IMR-90 (cell line): ENCODE results near the gene MAOB. TPM values are rescaled to one million over a fixed set of nuclear protein-coding genes. Genes with fewer than 3 reads are reported as not detected.

Experiments used
- ATAC-seq: fragments of 200-7000 bp; cut with Tn5 transposase; 2 replicates; pipeline ENCODE4 v1.9.1; 2020; ENCODE audit warnings: low read depth, mild to moderate bottlenecking, moderate library complexity
- BruUV-seq: library from RNA; stranded (reverse); fragments of 400-500 nt; replicated peaks from 2 replicates; lab custom pipeline; 2021; lab: Mats Ljungman, UMichigan
- CTCF ChIA-PET: fragments of 300-600 bp; formaldehyde crosslinking; extraction: SDS; loops from one replicate; lab custom pipeline; 2021; ENCODE audit warnings: antibody characterized with exemption; lab: Yijun Ruan, JAX
- POLR2A ChIA-PET: fragments of 300-600 bp; sonication (Branson Sonifier 250); formaldehyde crosslinking; loops from one replicate; lab custom pipeline; 2022; ENCODE audit warnings: antibody characterized with exemption; ENCODE audit not compliant: unreplicated experiment; lab: Charles Lee
- DNase-seq: peaks from one replicate; pipeline ENCODE4 v3.0.0; 2013
- H2AFZ ChIP-seq: replicated peaks from 2 replicates; pipeline ENCODE3; 2013; ENCODE audit warnings: low read length, mild to moderate bottlenecking; ENCODE audit not compliant: poor library complexity
- H2AK5ac ChIP-seq: 2 replicates; pipeline ENCODE4 v1.6.1; 2013; ENCODE audit warnings: low read depth, low read length, inconsistent platforms
- H2AK9ac ChIP-seq: replicated peaks from 2 replicates; pipeline ENCODE3; 2013; ENCODE audit warnings: mild to moderate bottlenecking, low read depth, low read length, moderate library complexity; ENCODE audit not compliant: poor library complexity
- H2BK120ac ChIP-seq: 2 replicates; pipeline ENCODE4 v1.6.1; 2013; ENCODE audit warnings: low read depth, low read length, inconsistent platforms
- H2BK15ac ChIP-seq: 3 replicates; pipeline ENCODE4 v1.6.1; 2013; ENCODE audit warnings: low read depth, low read length, inconsistent platforms
- H2BK20ac ChIP-seq: 2 replicates; pipeline ENCODE4 v1.6.1; 2013; ENCODE audit warnings: low read depth, mild to moderate bottlenecking, inconsistent platforms, low read length, moderate library complexity
- H2BK5ac ChIP-seq: 2 replicates; pipeline ENCODE4 v1.6.1; 2013; ENCODE audit warnings: mild to moderate bottlenecking, low read depth, low read length, inconsistent platforms; ENCODE audit not compliant: poor library complexity, severe bottlenecking
- H3K14ac ChIP-seq: replicated peaks from 2 replicates; pipeline ENCODE4 v1.6.1; 2013; ENCODE audit warnings: low read depth, low read length, inconsistent platforms
- H3K18ac ChIP-seq: 2 replicates; pipeline ENCODE4 v1.6.1; 2013; ENCODE audit warnings: low read depth, low read length, control low read depth
- H3K23ac ChIP-seq: 2 replicates; pipeline ENCODE4 v1.6.1; 2013; ENCODE audit warnings: low read depth, low read length, inconsistent platforms
- H3K27ac ChIP-seq: 2 replicates; pipeline ENCODE4 v1.5.1; 2013; ENCODE audit warnings: mild to moderate bottlenecking, control low read depth, low read length; ENCODE audit not compliant: insufficient read depth
- H3K27me3 ChIP-seq: 2 replicates; pipeline ENCODE4 v1.6.1; 2013; ENCODE audit warnings: low read length; ENCODE audit not compliant: control insufficient read depth, insufficient read depth
- H3K36me3 ChIP-seq: 2 replicates; pipeline ENCODE4 v1.6.1; 2013; ENCODE audit warnings: low read length, mixed read lengths; ENCODE audit not compliant: control insufficient read depth, insufficient read depth
- H3K4ac ChIP-seq: 2 replicates; pipeline ENCODE4 v1.6.1; 2013; ENCODE audit warnings: low read depth, low read length, inconsistent platforms
- H3K4me1 ChIP-seq: 2 replicates; pipeline ENCODE4 v1.6.1; 2013; ENCODE audit warnings: low read length, mixed read lengths; ENCODE audit not compliant: control insufficient read depth, insufficient read depth
- H3K4me2 ChIP-seq: 2 replicates; pipeline ENCODE4 v1.6.1; 2013; ENCODE audit warnings: low read depth, mild to moderate bottlenecking, control low read depth, low read length, moderate library complexity
- H3K4me3 ChIP-seq: 2 replicates; pipeline ENCODE4 v1.5.1; 2013; ENCODE audit warnings: low read depth, mild to moderate bottlenecking, control low read depth, low read length, moderate library complexity; ENCODE audit not compliant: insufficient read depth
- H3K56ac ChIP-seq: 2 replicates; pipeline ENCODE4 v1.6.1; 2013; ENCODE audit warnings: low read length, inconsistent platforms; ENCODE audit not compliant: insufficient read depth; ENCODE audit errors: extremely low read depth
- H3K79me1 ChIP-seq, 2 experiments: 2 replicates each; pipeline ENCODE4 v1.6.1; 2013; ENCODE audit warnings: low read length in 2 of 2, inconsistent platforms in 1 of 2, low read depth in 1 of 2
- H3K9ac ChIP-seq: 2 replicates; pipeline ENCODE4 v1.6.1; 2013; ENCODE audit warnings: low read depth, low read length, control low read depth
- H3K9me1 ChIP-seq: 2 replicates; pipeline ENCODE4 v1.6.1; 2013; ENCODE audit warnings: low read length, inconsistent platforms; ENCODE audit not compliant: insufficient read depth
- H3K9me3 ChIP-seq: 2 replicates; pipeline ENCODE4 v1.6.1; 2013; ENCODE audit warnings: low read length; ENCODE audit not compliant: control insufficient read depth, insufficient read depth
- H4K20me1 ChIP-seq: 2 replicates; pipeline ENCODE4 v1.6.1; 2013; ENCODE audit warnings: low read length, inconsistent platforms; ENCODE audit not compliant: insufficient read depth
- H4K5ac ChIP-seq: 2 replicates; pipeline ENCODE4 v1.6.1; 2013; ENCODE audit warnings: mild to moderate bottlenecking, low read depth, low read length, control low read depth
- H4K8ac ChIP-seq, 2 experiments: 2 replicates each; pipeline ENCODE4 v1.6.1; 2013; ENCODE audit warnings: low read depth in 2 of 2, low read length in 2 of 2, control low read depth in 1 of 2, inconsistent platforms in 1 of 2
- H4K91ac ChIP-seq: 2 replicates; pipeline ENCODE4 v1.6.1; 2013; ENCODE audit warnings: low read depth, low read length, inconsistent platforms; ENCODE audit not compliant: insufficient read depth
- BHLHE40 ChIP-seq: fragments of 150-350 bp; IDR thresholded peaks from 2 replicates; pipeline ENCODE4 v1.6.1; 2016; ENCODE audit warnings: mild to moderate bottlenecking, low read depth, low read length
- CEBPB ChIP-seq: IDR thresholded peaks from 2 replicates; pipeline ENCODE4 v1.6.1; 2012; ENCODE audit warnings: low read depth, low read length, improper control_type of control experiment
- CHD1 ChIP-seq: IDR thresholded peaks from 2 replicates; pipeline ENCODE4 v1.6.1; 2012; ENCODE audit warnings: low read depth, low read length, improper control_type of control experiment
- FOS ChIP-seq: fragments of 150-350 bp; IDR thresholded peaks from 2 replicates; pipeline ENCODE4 v1.6.1; 2016; ENCODE audit warnings: low read depth, low read length
- MAFK ChIP-seq: IDR thresholded peaks from 2 replicates; pipeline ENCODE4 v1.6.1; 2012; ENCODE audit warnings: low read depth, low read length, improper control_type of control experiment
- MAZ ChIP-seq: IDR thresholded peaks from 2 replicates; pipeline ENCODE4 v1.6.1; 2012; ENCODE audit warnings: low read depth, mild to moderate bottlenecking, low read length, improper control_type of control experiment, moderate library complexity, borderline replicate concordance
- POLR2A ChIP-seq: IDR thresholded peaks from 2 replicates; pipeline ENCODE4 v1.6.1; 2012; ENCODE audit warnings: mild to moderate bottlenecking, low read depth, low read length
- RAD21 ChIP-seq: IDR thresholded peaks from 2 replicates; pipeline ENCODE4 v1.6.1; 2012; ENCODE audit warnings: low read length, improper control_type of control experiment
- SMC3 ChIP-seq: fragments of 150-350 bp; IDR thresholded peaks from 2 replicates; pipeline ENCODE4 v1.6.1; 2016; ENCODE audit warnings: low read depth, mild to moderate bottlenecking, antibody characterized with exemption, low read length, moderate library complexity
- WGBS, 2 experiments: methylation state at CpG; one replicate each; pipeline versions ENCODE4 v1.1.5 to v1.1.7; 2013; ENCODE audit warnings: missing lambda C conversion rate in 2 of 2; ENCODE audit not compliant: insufficient read length in 1 of 2; ENCODE audit errors: extremely low coverage in 2 of 2; 5-methylcytosine and 5-hydroxymethylcytosine counted together
- dilution Hi-C: fragments of 300-500 bp; cut with HindIII; formaldehyde crosslinking; loops from one replicate; pipeline ENCODE4 v1.14.3; 2018; ENCODE audit warnings: low sequenced_read_pairs; ENCODE audit not compliant: unreplicated experiment
- in situ Hi-C: fragments of 300-500 bp; cut with MboI; formaldehyde crosslinking; loops from 3 replicates; pipeline ENCODE4 v1.14.3; 2019; ENCODE audit warnings: low sequenced_read_pairs, inconsistent platforms, mixed read lengths
- intact Hi-C: fragments of 100-400 bp; cut with micrococcal nuclease; formaldehyde crosslinking; loops from 2 replicates; pipeline ENCODE4 v1.10.0; 2022
- polyA plus RNA-seq, 3 experiments: library from polyadenylated mRNA; depleted of rRNA; stranded (reverse); fragments of >200 nt; gene quantifications; 2 replicates each; pipeline ENCODE4 v1.2.3, GENCODE V29; 2012; ENCODE audit warnings: low replicate concordance in 1 of 3
- total RNA-seq: library from RNA; depleted of rRNA; stranded (reverse); fragments of >200 nt; gene quantifications from 2 replicates; pipeline ENCODE4 v1.2.3, GENCODE V29; 2012
- TF ChIP-seq, protein P1 (sequence below): fragments of 150-350 bp; IDR thresholded peaks from 2 replicates; pipeline ENCODE4 v1.6.1; 2016; ENCODE audit warnings: low read depth, mild to moderate bottlenecking, low read length, moderate library complexity, borderline replicate concordance

MAOB gene
- total and polyA plus RNA-seq, 2 of the 4 experiments (the other 2 are of a cell fraction) = 0.36 to 0.46 TPM

DNA sequence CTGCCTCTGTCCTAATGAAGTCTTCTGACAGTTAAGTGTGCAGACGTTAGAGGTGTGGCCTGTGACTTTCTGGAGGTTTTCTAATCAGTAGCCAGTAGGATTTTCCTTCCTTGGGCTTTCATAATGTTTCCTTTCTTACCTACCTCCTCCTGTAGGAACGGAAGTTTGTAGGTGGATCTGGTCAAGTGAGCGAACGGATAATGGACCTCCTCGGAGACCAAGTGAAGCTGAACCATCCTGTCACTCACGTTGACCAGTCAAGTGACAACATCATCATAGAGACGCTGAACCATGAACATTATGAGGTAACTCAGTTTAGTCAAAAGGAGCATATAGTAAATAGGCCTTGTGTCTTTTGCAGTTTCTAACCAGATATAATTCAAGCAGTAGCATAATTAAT lies 151.2 kb downstream of the MAOB start:
- no peak overlapping the region for H4K5ac ChIP-seq
- no peak overlapping the region for H2BK15ac ChIP-seq
- H3K4me3 ChIP-seq = no peak overlapping the region
- H3K4ac ChIP-seq = no peak overlapping the region
- WGBS, 2 experiments = no CpG with 5 or more reads among the region's 7 CpGs
- H3K27ac ChIP-seq = no peak overlapping the region
- H3K56ac ChIP-seq = no peak overlapping the region
- TF ChIP-seq RAD21 = no peak
- no peak for TF ChIP-seq CEBPB
- TF ChIP-seq SMC3 = no peak
- no peak for TF ChIP-seq CHD1
- no peak for TF ChIP-seq FOS
- TF ChIP-seq, protein P1, sequence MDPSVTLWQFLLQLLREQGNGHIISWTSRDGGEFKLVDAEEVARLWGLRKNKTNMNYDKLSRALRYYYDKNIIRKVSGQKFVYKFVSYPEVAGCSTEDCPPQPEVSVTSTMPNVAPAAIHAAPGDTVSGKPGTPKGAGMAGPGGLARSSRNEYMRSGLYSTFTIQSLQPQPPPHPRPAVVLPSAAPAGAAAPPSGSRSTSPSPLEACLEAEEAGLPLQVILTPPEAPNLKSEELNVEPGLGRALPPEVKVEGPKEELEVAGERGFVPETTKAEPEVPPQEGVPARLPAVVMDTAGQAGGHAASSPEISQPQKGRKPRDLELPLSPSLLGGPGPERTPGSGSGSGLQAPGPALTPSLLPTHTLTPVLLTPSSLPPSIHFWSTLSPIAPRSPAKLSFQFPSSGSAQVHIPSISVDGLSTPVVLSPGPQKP = no peak
- TF ChIP-seq BHLHE40 = no peak
- TF ChIP-seq POLR2A = no peak
- TF ChIP-seq MAFK = no peak
- TF ChIP-seq MAZ = no peak
- H3K23ac ChIP-seq = no peak overlapping the region
- CTCF ChIA-PET = no interaction called here
- BruUV-seq = no TSS peak
- H2AK5ac ChIP-seq = no peak overlapping the region
- H3K9me1 ChIP-seq = no peaks in the 10 kb centered on the region
- H3K36me3 ChIP-seq = no peaks in the 10 kb centered on the region
- no peak for ATAC-seq
- H4K91ac ChIP-seq = no peak overlapping the region
- in situ Hi-C loops (no loop called here), intact Hi-C loops (no loop called here), dilution Hi-C loops (no loop called here)
- no peaks in the 10 kb centered on the region for H3K79me1 ChIP-seq
- H3K4me1 ChIP-seq = no peaks in the 10 kb centered on the region
- H3K14ac ChIP-seq = no peak overlapping the region
- no peak overlapping the region for H2BK5ac ChIP-seq
- H3K9ac ChIP-seq = no peak overlapping the region
- POLR2A ChIA-PET = no interaction called here
- H3K9me3 ChIP-seq = no peaks in the 10 kb centered on the region
- DNase-seq = no peak
- H3K4me2 ChIP-seq = no peak overlapping the region
- H4K8ac ChIP-seq = no peak overlapping the region
- no peak overlapping the region for H3K18ac ChIP-seq
- no peak overlapping the region for H2AK9ac ChIP-seq
- no peaks in the 10 kb centered on the region for H4K20me1 ChIP-seq
- H2BK20ac ChIP-seq = no peak overlapping the region
- no peak overlapping the region for H2AFZ ChIP-seq
- no peak overlapping the region for H2BK120ac ChIP-seq
- H3K27me3 ChIP-seq = peaks cover 3% of the 10 kb centered on the region; the same call in 1 of the 2 replicates
